DND-41 (cell line): Measurements from ENCODE around the gene NR2E1.

Source experiments
- ATAC-seq: fragments of 200-7000 bp; cut with Tn5 transposase; 3 replicates; pipeline ENCODE4 v1.9.1; 2021; ENCODE audit warnings: low read depth; ENCODE audit not compliant: insufficient read depth
- DNase-seq: peaks from one replicate; pipeline ENCODE4 v3.0.0-alpha.2; 2020
- H2AFZ ChIP-seq: 2 replicates; pipeline ENCODE4 v1.6.0; 2012; ENCODE audit warnings: low read depth, low read length
- H3K27ac ChIP-seq: 2 replicates; pipeline ENCODE4 v1.5.1; 2012; ENCODE audit warnings: low read length, inconsistent platforms
- H3K27me3 ChIP-seq: fragments of 200-600 bp; sonication (generic); 2 replicates; pipeline ENCODE4 v1.6.0; 2012; ENCODE audit warnings: low read length, mild to moderate bottlenecking, inconsistent platforms; ENCODE audit not compliant: insufficient read depth, poor library complexity
- H3K36me3 ChIP-seq: 2 replicates; pipeline ENCODE4 v1.5.1; 2012; ENCODE audit warnings: low read length, inconsistent platforms; ENCODE audit not compliant: insufficient read depth
- H3K4me1 ChIP-seq: 2 replicates; pipeline ENCODE4 v1.5.1; 2012; ENCODE audit warnings: mild to moderate bottlenecking, low read length; ENCODE audit not compliant: insufficient read depth
- H3K4me2 ChIP-seq: 2 replicates; pipeline ENCODE4 v1.6.0; 2012; ENCODE audit warnings: mild to moderate bottlenecking, moderate library complexity, low read length, inconsistent platforms; ENCODE audit not compliant: insufficient read depth
- H3K4me3 ChIP-seq, 2 experiments: fragments of 200-600 bp in 1 of 2; shearing (Covaris generic) in 1 of 2; 2 replicates each; pipeline ENCODE4 v1.5.1; 2012 to 2016; ENCODE audit warnings: inconsistent platforms in 2 of 2, low read length in 2 of 2, mild to moderate bottlenecking in 2 of 2, low read depth in 1 of 2, moderate library complexity in 1 of 2
- H3K79me2 ChIP-seq: 2 replicates; pipeline ENCODE4 v1.6.0; 2012; ENCODE audit warnings: low read length, inconsistent platforms; ENCODE audit not compliant: insufficient read depth
- H3K9ac ChIP-seq: 2 replicates; pipeline ENCODE4 v1.6.0; 2012; ENCODE audit warnings: low read depth, mild to moderate bottlenecking, inconsistent platforms, low read length, moderate library complexity
- H3K9me3 ChIP-seq: 2 replicates; pipeline ENCODE4 v1.5.1; 2012; ENCODE audit warnings: low read length, moderate library complexity, mild to moderate bottlenecking, inconsistent platforms; ENCODE audit not compliant: insufficient read depth, severe bottlenecking
- H4K20me1 ChIP-seq: 2 replicates; pipeline ENCODE4 v1.6.0; 2012; ENCODE audit warnings: low read length; ENCODE audit not compliant: insufficient read depth
- CTCF ChIP-seq: IDR thresholded peaks from 2 replicates; pipeline ENCODE4 v1.5.1; 2012; ENCODE audit warnings: borderline replicate concordance, low read length, moderate library complexity, mild to moderate bottlenecking; ENCODE audit not compliant: poor library complexity, severe bottlenecking; ENCODE audit errors: extremely low read depth
- EZH2 ChIP-seq: IDR thresholded peaks from 3 replicates; pipeline ENCODE4 v1.6.1; 2012; ENCODE audit warnings: borderline replicate concordance, low read depth, mild to moderate bottlenecking, moderate library complexity, low read length, inconsistent platforms; ENCODE audit not compliant: severe bottlenecking

The NR2E1 gene

DNA sequence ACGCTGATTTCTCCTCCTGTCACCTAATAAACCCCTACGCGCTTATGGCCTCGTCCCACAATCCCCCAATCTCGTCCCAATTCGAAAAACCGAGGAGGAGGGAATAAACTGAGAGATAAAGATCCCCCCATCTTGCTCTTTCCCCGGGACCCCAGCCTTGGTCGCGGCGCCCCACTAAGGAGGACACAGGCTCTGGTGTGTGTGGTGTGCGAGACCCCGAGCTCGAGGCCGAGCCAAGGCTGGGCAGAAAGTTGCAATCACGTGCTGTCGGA is 1.3 kb upstream of the NR2E1 start:
- Histone ChIP-seq H2AFZ (no peak overlapping the region), H3K27me3 (peaks cover 13% of the 10 kb centered on the region), H3K9ac (no peak overlapping the region), H3K4me3 (no peak overlapping the region), H3K79me2 (no peaks in the 10 kb centered on the region), H4K20me1 (no peaks in the 10 kb centered on the region), H3K4me2 (no peak overlapping the region), H3K4me1 (no peaks in the 10 kb centered on the region), H3K9me3 (no peaks in the 10 kb centered on the region), H3K36me3 (no peaks in the 10 kb centered on the region), H3K27ac (no peak overlapping the region)
- DNase-seq (no peak), ATAC-seq (no peak)
- TF ChIP-seq EZH2 (no peak), CTCF (no peak)

DNA sequence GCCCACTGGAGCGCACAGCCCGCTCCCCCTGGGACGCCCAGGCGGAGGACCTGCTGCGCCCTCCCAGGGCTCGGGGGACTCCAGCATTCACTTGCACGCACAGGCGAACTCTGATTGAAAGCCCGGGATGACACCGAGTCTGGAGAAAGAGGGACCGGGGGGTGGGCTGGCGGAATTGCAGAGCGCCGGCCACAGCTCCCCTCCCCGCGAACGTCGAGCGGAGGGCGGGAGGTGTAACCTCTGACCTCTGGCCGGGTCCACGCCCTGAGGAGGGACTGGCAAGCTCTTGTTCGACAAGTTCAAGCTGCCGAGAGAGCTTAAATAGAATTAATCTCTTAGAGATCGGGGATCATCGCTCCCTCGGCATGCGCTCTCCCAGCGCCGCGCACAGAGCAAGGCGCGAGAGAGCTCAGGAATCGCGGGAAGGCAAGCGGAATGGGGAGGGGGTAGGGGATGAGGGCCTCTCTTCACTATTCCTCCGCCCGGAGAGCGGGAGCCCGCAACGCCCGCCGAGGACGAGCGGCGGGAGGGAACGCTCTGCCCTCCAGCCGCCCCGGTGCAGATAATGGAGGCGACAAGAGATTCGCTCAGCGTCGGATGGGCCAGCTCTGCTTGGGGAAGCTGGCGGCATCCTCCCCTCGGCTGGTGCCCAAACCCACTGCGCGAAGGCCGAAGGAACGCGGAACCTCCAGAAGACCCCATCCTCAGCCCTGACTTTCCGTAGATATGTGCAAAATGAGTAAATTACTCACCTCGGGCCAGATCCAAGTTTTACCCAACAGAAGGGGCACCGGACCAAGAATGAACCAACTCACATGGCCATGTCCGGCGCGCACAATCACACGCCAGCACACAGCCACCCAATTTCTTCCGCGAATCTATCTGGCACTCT is 761 bp upstream of the NR2E1 start:
- H3K27me3 ChIP-seq = peaks cover 7% of the 10 kb centered on the region
- ATAC-seq = no peak
- DNase-seq = no peak

DNA sequence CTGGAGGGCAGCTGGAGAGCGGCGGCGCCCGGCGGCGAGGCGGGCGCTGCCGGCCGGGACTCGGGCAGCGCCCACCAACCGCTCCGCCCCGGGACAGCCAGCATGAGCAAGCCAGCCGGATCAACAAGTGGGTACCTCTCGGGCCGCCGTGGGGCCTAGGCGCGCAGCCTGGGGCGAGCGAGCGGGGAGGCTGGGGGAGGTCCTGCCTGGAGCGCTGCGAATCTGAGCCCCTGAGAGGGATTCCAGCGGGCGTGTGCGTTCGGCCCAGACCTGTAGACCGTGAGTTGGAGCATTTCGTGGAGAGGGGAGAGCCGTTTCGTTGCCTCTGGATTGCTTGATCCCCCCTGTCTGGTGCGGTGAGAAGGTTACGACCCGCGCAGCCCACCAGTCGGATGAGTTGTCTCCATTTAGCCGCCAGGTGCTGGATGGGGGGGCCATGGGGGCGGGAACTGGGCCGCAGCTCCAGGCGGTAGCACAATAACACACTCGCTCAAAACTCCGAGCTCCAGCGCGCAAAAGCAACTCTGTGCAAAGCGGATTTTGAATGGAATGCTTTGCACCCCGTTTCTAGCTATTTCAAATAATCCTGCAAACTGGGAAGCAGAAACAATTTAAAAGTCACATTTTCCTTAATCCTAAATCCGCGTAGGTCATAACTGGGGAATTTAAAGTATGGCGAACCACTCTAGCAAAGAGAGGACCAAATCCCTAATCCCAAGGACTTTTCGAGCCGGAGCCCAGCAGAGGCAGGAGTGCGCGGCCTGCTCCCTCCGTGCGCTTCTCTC is 1.0 kb downstream of the NR2E1 start:
- Histone ChIP-seq H4K20me1 (no peaks in the 10 kb centered on the region), H2AFZ (no peak overlapping the region), H3K36me3 (no peaks in the 10 kb centered on the region), H3K4me1 (no peaks in the 10 kb centered on the region), H3K79me2 (no peaks in the 10 kb centered on the region), H3K9ac (no peak overlapping the region), H3K9me3 (no peaks in the 10 kb centered on the region), H3K4me2 (no peak overlapping the region), H3K27ac (no peak overlapping the region), H3K27me3 (no peaks in the 10 kb centered on the region), H3K4me3 (no peak overlapping the region)
- ATAC-seq = no peak
- DNase-seq = no peak
- TF ChIP-seq CTCF = no peak
- no peak for TF ChIP-seq EZH2

More for the DNA sequence above, 761 bp upstream of the NR2E1 start:
- no peak overlapping the region for H2AFZ ChIP-seq
- H3K9ac ChIP-seq = no peak overlapping the region
- no peak overlapping the region for H3K4me3 ChIP-seq
- H3K27ac ChIP-seq = no peak overlapping the region
- H4K20me1 ChIP-seq = no peaks in the 10 kb centered on the region
- H3K9me3 ChIP-seq = no peaks in the 10 kb centered on the region
- H3K79me2 ChIP-seq = no peaks in the 10 kb centered on the region
- H3K4me2 ChIP-seq = no peak overlapping the region
- no peaks in the 10 kb centered on the region for H3K4me1 ChIP-seq
- H3K36me3 ChIP-seq = no peaks in the 10 kb centered on the region
- TF ChIP-seq EZH2 = no peak
- no peak for TF ChIP-seq CTCF
